K562 (cell line): ENCODE measurements around the gene MRPL38. TPM values are rescaled to one million over a fixed set of nuclear protein-coding genes. Genes with fewer than 3 reads are reported as not detected.

Source experiments
- BACH1 ChIP-seq: fragments of 200-800 bp; sonication (Bioruptor generic); IDR thresholded peaks from 2 replicates; pipeline ENCODE4 v1.6.1; 2016; ENCODE audit warnings: missing genetic modification characterization, missing compliant biosample characterization
- BRF1 ChIP-seq: IDR thresholded peaks from 3 replicates; pipeline ENCODE4 v1.6.1; 2011; ENCODE audit warnings: borderline replicate concordance, mild to moderate bottlenecking; ENCODE audit not compliant: insufficient read length; ENCODE audit errors: extremely low read depth
- CCAR2 ChIP-seq: fragments of 200-400 bp; formaldehyde crosslinking; IDR thresholded peaks from 2 replicates; pipeline ENCODE4 v1.6.1; 2017; ENCODE audit warnings: mild to moderate bottlenecking, low read depth, low read length
- FOXJ3 ChIP-seq: sonication (generic); formaldehyde crosslinking; IDR thresholded peaks from 2 replicates; pipeline ENCODE4 v1.4.0; 2020; ENCODE audit warnings: mild to moderate bottlenecking, missing genetic modification reagents
- GABPB1 ChIP-seq: sonication (generic); formaldehyde crosslinking; IDR thresholded peaks from 2 replicates; pipeline ENCODE4 v1.8.0; 2022; ENCODE audit warnings: mild to moderate bottlenecking, missing genetic modification reagents
- JUN ChIP-seq, 2 experiments: sonication (generic) in 1 of 2; formaldehyde crosslinking in 1 of 2; IDR thresholded peaks; 2 replicates each; pipeline versions ENCODE4 v1.6.1 to v1.8.0; 2012 to 2022; ENCODE audit warnings: borderline replicate concordance in 2 of 2, mild to moderate bottlenecking in 2 of 2, improper control_type of control experiment in 1 of 2, low read depth in 1 of 2, low read length in 1 of 2, missing genetic modification reagents in 1 of 2
- NCOA2 ChIP-seq, 2 experiments: fragments of 450-650 bp; IDR thresholded peaks; 2 replicates each; pipeline ENCODE4 v1.6.1; 2018; ENCODE audit warnings: mild to moderate bottlenecking in 2 of 2, moderate library complexity in 1 of 2; ENCODE audit not compliant: partially characterized antibody in 2 of 2
- NELFE ChIP-seq: IDR thresholded peaks from 2 replicates; pipeline ENCODE4 v1.6.1; 2011; ENCODE audit warnings: mild to moderate bottlenecking; ENCODE audit not compliant: insufficient read depth, insufficient read length
- NFIC ChIP-seq: fragments of 450-650 bp; IDR thresholded peaks from 2 replicates; pipeline ENCODE4 v1.6.1; 2017; ENCODE audit warnings: mild to moderate bottlenecking, inconsistent platforms
- NUFIP1 ChIP-seq: fragments of 450-650 bp; IDR thresholded peaks from 2 replicates; pipeline ENCODE4 v1.6.1; 2018; ENCODE audit not compliant: partially characterized antibody
- POLR2B ChIP-seq: fragments of 450-650 bp; IDR thresholded peaks from 2 replicates; pipeline ENCODE4 v1.6.1; 2018; ENCODE audit warnings: low read depth; ENCODE audit not compliant: partially characterized antibody
- POLR3G ChIP-seq: IDR thresholded peaks from 2 replicates; pipeline ENCODE4 v1.6.1; 2011; ENCODE audit not compliant: insufficient read length, insufficient replicate concordance; ENCODE audit errors: extremely low read depth
- PTTG1 ChIP-seq: fragments of 450-650 bp; IDR thresholded peaks from 2 replicates; pipeline ENCODE4 v1.6.1; 2016; ENCODE audit warnings: low read depth, mild to moderate bottlenecking, missing genetic modification characterization, missing compliant biosample characterization
- RAD51 ChIP-seq: fragments of 450-650 bp; IDR thresholded peaks from 2 replicates; pipeline ENCODE4 v1.7.1; 2016; ENCODE audit warnings: low read depth, mild to moderate bottlenecking, borderline replicate concordance
- SREBF1 ChIP-seq: fragments of 150-350 bp; IDR thresholded peaks from 2 replicates; pipeline ENCODE4 v1.6.1; 2014; ENCODE audit warnings: antibody characterized with exemption, low read depth, low read length, borderline replicate concordance
- TRIM24 ChIP-seq, 2 experiments: fragments of 450-650 bp; IDR thresholded peaks; 2 replicates each; pipeline ENCODE4 v1.6.1; 2016
- TSHZ1 ChIP-seq: fragments of 250-450 bp; sonication (Bioruptor Pico); IDR thresholded peaks from 2 replicates; pipeline ENCODE4 v1.4.0; 2020; ENCODE audit warnings: mild to moderate bottlenecking, moderate library complexity
- ZBTB8A ChIP-seq: fragments of 450-650 bp; IDR thresholded peaks from 2 replicates; pipeline ENCODE4 v1.6.1; 2018; ENCODE audit warnings: mild to moderate bottlenecking, moderate library complexity; ENCODE audit not compliant: partially characterized antibody
- ZFPM2 ChIP-seq: fragments of 250-450 bp; sonication (Bioruptor Pico); IDR thresholded peaks from 2 replicates; pipeline ENCODE4 v1.5.1; 2022; ENCODE audit warnings: mild to moderate bottlenecking
- ZNF121 ChIP-seq: sonication (generic); formaldehyde crosslinking; conservative IDR thresholded peaks from 2 replicates; pipeline ENCODE4 v1.8.0; 2022; ENCODE audit warnings: missing genetic modification reagents
- ZNF175 ChIP-seq: fragments of 200-800 bp; sonication (Bioruptor generic); IDR thresholded peaks from 2 replicates; pipeline ENCODE4 v1.6.1; 2016; ENCODE audit warnings: low read depth, mild to moderate bottlenecking, missing genetic modification characterization, missing compliant biosample characterization
- ZNF583 ChIP-seq: fragments of 250-450 bp; sonication (Bioruptor Pico); IDR thresholded peaks from 2 replicates; pipeline ENCODE4 v1.4.0; 2020
- ZNF586 ChIP-seq: fragments of 450-650 bp; formaldehyde crosslinking; conservative IDR thresholded peaks from 2 replicates; pipeline ENCODE4 v1.4.0; 2020; ENCODE audit warnings: mild to moderate bottlenecking, moderate library complexity
- ZNF830 ChIP-seq: fragments of 250-450 bp; sonication (Bioruptor Pico); IDR thresholded peaks from 2 replicates; pipeline ENCODE4 v1.5.0; 2021; ENCODE audit warnings: mild to moderate bottlenecking
- polyA plus RNA-seq, 8 experiments: library from polyadenylated mRNA; depleted of rRNA in 4 of 8; stranded (reverse) in 5 of 8; unstranded in 3 of 8; fragments of >200 nt; fragmentation: Nextera tagmentation in 2 of 8; fragmentation: Illumina TruSeq in 1 of 8; extraction: Ambion mirVana in 2 of 8; extraction: Trizol in 1 of 8; gene quantifications; 2 replicates each; pipeline versions ENCODE4 v1.2.1 to v1.2.3, GENCODE V29; 2011 to 2014; ENCODE audit warnings: inconsistent platforms in 1 of 8, missing spikeins in 1 of 8
- total RNA-seq, 7 experiments: library from RNA; depleted of rRNA in 6 of 7; stranded (reverse); fragments of >200 nt in 6 of 7; fragmentation: Illumina TruSeq in 2 of 7; extraction: Trizol in 2 of 7; gene quantifications; 2 replicates each; pipeline versions ENCODE4 v1.2.1 to v1.2.3, GENCODE V29; 2011 to 2021; ENCODE audit warnings: low replicate concordance in 1 of 7
- TF ChIP-seq, protein P1 (sequence below), 2 experiments: fragments of 450-650 bp; conservative IDR thresholded peaks; 2 replicates each; pipeline ENCODE4 v1.6.1; 2017; ENCODE audit warnings: mild to moderate bottlenecking in 2 of 2, moderate library complexity in 2 of 2

The MRPL38 gene
- total and polyA plus RNA-seq, 9 of the 15 experiments (the other 6 are each of a cell fraction or from before 2014, with no cell fraction given): 4.5 to 154 (median 48.5) TPM

GRCh38 chr17:75904749-75905521 lies at the start of gene MRPL38 (continued):
- TF ChIP-seq TSHZ1 (CRISPR knock-in tag): no peak
- no peak for TF ChIP-seq RAD51
- TF ChIP-seq ZFPM2: no peak
- TF ChIP-seq JUN (IDR thresholded peaks at IDR 0.05; ENCODE audit: borderline replicate concordance, low read depth, low read length): 0 out of 2 replicates have a peak, but pooled peaks have one; percentile 27
- TF ChIP-seq JUN (CRISPR knock-in tag; IDR thresholded peaks at IDR 0.05; ENCODE audit: borderline replicate concordance): no peak
- TF ChIP-seq, protein P1, sequence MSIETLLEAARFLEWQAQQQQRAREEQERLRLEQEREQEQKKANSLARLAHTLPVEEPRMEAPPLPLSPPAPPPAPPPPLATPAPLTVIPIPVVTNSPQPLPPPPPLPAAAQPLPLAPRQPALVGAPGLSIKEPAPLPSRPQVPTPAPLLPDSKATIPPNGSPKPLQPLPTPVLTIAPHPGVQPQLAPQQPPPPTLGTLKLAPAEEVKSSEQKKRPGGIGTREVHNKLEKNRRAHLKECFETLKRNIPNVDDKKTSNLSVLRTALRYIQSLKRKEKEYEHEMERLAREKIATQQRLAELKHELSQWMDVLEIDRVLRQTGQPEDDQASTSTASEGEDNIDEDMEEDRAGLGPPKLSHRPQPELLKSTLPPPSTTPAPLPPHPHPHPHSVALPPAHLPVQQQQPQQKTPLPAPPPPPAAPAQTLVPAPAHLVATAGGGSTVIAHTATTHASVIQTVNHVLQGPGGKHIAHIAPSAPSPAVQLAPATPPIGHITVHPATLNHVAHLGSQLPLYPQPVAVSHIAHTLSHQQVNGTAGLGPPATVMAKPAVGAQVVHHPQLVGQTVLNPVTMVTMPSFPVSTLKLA (conservative IDR thresholded peaks at IDR 0.05): peak; percentile 59 to 89; a peak in 3 of 4 replicates
- no peak for TF ChIP-seq ZNF586
- TF ChIP-seq CCAR2: no peak
- TF ChIP-seq POLR3G: no peak
- TF ChIP-seq ZNF175 (CRISPR knock-in tag): no peak
- peak in 1 of 2 experiments; percentile 53; a peak in 1 of 4 replicates for TF ChIP-seq TRIM24 (IDR thresholded peaks at IDR 0.05)
- no peak for TF ChIP-seq ZNF121 (CRISPR knock-in tag)
- TF ChIP-seq ZBTB8A: no peak
- TF ChIP-seq NFIC: peak; percentile 73
- TF ChIP-seq NELFE: no peak
- no peak for TF ChIP-seq BRF1
- no peak for TF ChIP-seq FOXJ3
- no peak for TF ChIP-seq NUFIP1
- no peak for TF ChIP-seq PTTG1 (tag)
- no peak for TF ChIP-seq NCOA2 (IDR thresholded peaks at IDR 0.05; ENCODE audit: partially characterized antibody in 2 of 2)
- no peak for TF ChIP-seq SREBF1
- TF ChIP-seq BACH1 (tag): no peak
- no peak for TF ChIP-seq ZNF830 (CRISPR knock-in tag)
- no peak for TF ChIP-seq ZNF583 (CRISPR knock-in tag)
- TF ChIP-seq POLR2B: no peak
- TF ChIP-seq GABPB1 (CRISPR knock-in tag): peak; percentile 94
